ENCODE results near the gene ADK. TPM values are rescaled to one million over a fixed set of nuclear protein-coding genes. Genes with fewer than 3 reads are reported as not detected.

Gene ADK
- total RNA-seq, 1 experiment from 2014 or later: 26.8 TPM

GRCh38 chr10:74490551-74490950 is 339.5 kb downstream of the ADK start:
- DNase-seq: no peak
- Histone ChIP-seq H3K9me3 (ENCODE audit: control insufficient read depth, low read depth, low read length) (no peaks in the 10 kb centered on the region), H4K8ac (replicated peaks; ENCODE audit: insufficient read length, low read depth, low read length) (no peak overlapping the region), H2AFZ (ENCODE audit: low read length) (no peak overlapping the region), H3K27me3 (ENCODE audit: insufficient read depth, low read length) (no peaks in the 10 kb centered on the region), H3K14ac (ENCODE audit: insufficient read depth, low read length) (no peak overlapping the region), H2BK120ac (ENCODE audit: low read depth, low read length, poor library complexity, severe bottlenecking) (no peak overlapping the region), H2BK20ac (ENCODE audit: low read depth, low read length, poor library complexity, severe bottlenecking) (no peak overlapping the region), H2BK12ac (ENCODE audit: insufficient read length, low read depth, low read length) (no peak overlapping the region), H4K20me1 (ENCODE audit: control insufficient read depth, insufficient read depth, insufficient read length) (no peaks in the 10 kb centered on the region), H3K18ac (ENCODE audit: insufficient read length, low read depth, low read length) (no peak overlapping the region), H2BK5ac (ENCODE audit: insufficient read length, low read length) (no peak overlapping the region), H4K5ac (ENCODE audit: insufficient read length, low read depth, low read length) (no peak overlapping the region), H3T11ph (ENCODE audit: low read length) (no peak overlapping the region), H2BK15ac (ENCODE audit: low read depth, low read length) (no peak overlapping the region), H4K91ac (ENCODE audit: insufficient read length, low read depth, low read length) (no peak overlapping the region), H3K79me1 (ENCODE audit: insufficient read depth, low read depth, low read length, poor library complexity, severe bottlenecking) (no peaks in the 10 kb centered on the region), H2AK5ac (ENCODE audit: insufficient read length, low read length) (no peak overlapping the region), H3K4me1 (ENCODE audit: insufficient read depth, low read length) (no peaks in the 10 kb centered on the region), H3K79me2 (ENCODE audit: insufficient read depth, low read length) (no peaks in the 10 kb centered on the region), H3K4me2 (ENCODE audit: insufficient read depth, insufficient read length, low read length) (no peak overlapping the region), H3K56ac (ENCODE audit: insufficient read length, low read depth, low read length) (no peak overlapping the region), H3K27ac (ENCODE audit: insufficient read length, low read depth, low read length) (no peak overlapping the region), H3K9ac (ENCODE audit: extremely low read depth, insufficient read length, low read length) (no peak overlapping the region), H3K23me2 (ENCODE audit: insufficient read length, low read depth, low read length, poor library complexity, severe bottlenecking) (no peaks in the 10 kb centered on the region), H3K4ac (ENCODE audit: low read depth, low read length) (no peak overlapping the region), H3K23ac (ENCODE audit: insufficient read length, low read depth, low read length) (no peak overlapping the region)
- TF ChIP-seq CTCF (conservative IDR thresholded peaks at IDR 0.05): no peak
- Mint-ChIP-seq H3K4me3 (no peak overlapping the region), H3K9me3 (no peaks in the 10 kb centered on the region), H3K36me3 (ENCODE audit: insufficient read depth in 1 of 3, low read depth in 3 of 3) (no peaks in the 10 kb centered on the region), H3K27me3 (ENCODE audit: low read depth) (no peaks in the 10 kb centered on the region), H3K27ac (no peak overlapping the region), H3K4me1 (no peaks in the 10 kb centered on the region)
- no CpG with 5 or more reads among the region's 4 CpGs for WGBS (ENCODE audit: extremely low coverage, insufficient read length, low lambda C conversion rate)
